Mesodermal cell (in vitro differentiated cells): ENCODE data around the gene CREB3L4.

ENCODE experiments used
- H3K27ac ChIP-seq: 2 replicates; pipeline ENCODE4 v1.7.0; 2013; ENCODE audit warnings: mild to moderate bottlenecking, low read depth, low read length, moderate library complexity; ENCODE audit not compliant: severe bottlenecking
- H3K36me3 ChIP-seq: 2 replicates; pipeline ENCODE4 v1.7.1; 2013; ENCODE audit warnings: mild to moderate bottlenecking, low read length, moderate library complexity; ENCODE audit not compliant: control insufficient read depth, insufficient read depth
- H3K4me1 ChIP-seq: one replicate; pipeline ENCODE4 v1.7.1; 2013; ENCODE audit warnings: mild to moderate bottlenecking, low read length; ENCODE audit not compliant: insufficient read depth, control insufficient read depth, poor library complexity, severe bottlenecking
- H3K4me3 ChIP-seq: 2 replicates; pipeline ENCODE4 v1.7.0; 2013; ENCODE audit warnings: low read length, control low read depth, mild to moderate bottlenecking; ENCODE audit not compliant: insufficient read depth, poor library complexity, severe bottlenecking; ENCODE audit errors: extremely low read depth
- H3K9me3 ChIP-seq: 2 replicates; pipeline ENCODE4 v1.7.1; 2013; ENCODE audit warnings: mild to moderate bottlenecking, low read length, moderate library complexity; ENCODE audit not compliant: control insufficient read depth
- WGBS, 2 experiments: methylation state at CpG; one replicate each; pipeline ENCODE4 v1.1.5; 2013; ENCODE audit warnings: missing lambda C conversion rate in 2 of 2; ENCODE audit not compliant: insufficient coverage in 2 of 2; 5-methylcytosine and 5-hydroxymethylcytosine counted together

The CREB3L4 gene

GRCh38 chr1:153928791-153929341 is 38.8 kb upstream of the CREB3L4 start:
- Histone ChIP-seq H3K4me1 (peaks cover 7% of the 10 kb centered on the region), H3K9me3 (no peaks in the 10 kb centered on the region), H3K4me3 (no peak overlapping the region), H3K36me3 (peaks cover 19% of the 10 kb centered on the region), H3K27ac (no peak overlapping the region)
- 80 to 83% methylated on average over 1 of the region's 4 CpGs for WGBS, 2 experiments

DNA sequence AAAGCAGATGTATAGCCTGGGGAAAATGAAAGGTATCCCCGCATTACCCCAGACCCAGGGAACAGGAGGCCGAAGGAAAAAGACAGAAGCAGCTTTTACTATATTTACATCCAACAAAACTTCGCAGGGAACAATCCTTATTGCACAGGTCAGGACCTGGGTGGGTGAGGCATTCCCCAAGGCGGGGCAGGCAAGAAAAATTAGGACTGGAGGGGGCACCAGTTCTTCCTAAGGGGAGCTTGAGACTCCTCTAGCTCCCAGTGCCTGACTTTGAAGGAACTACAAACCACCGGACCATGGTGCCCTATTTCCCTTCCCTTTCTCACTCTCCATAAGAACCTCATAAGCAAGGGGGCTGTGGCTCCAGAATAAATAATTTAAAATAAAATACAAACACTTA is 38.3 kb upstream of the CREB3L4 start:
- Histone ChIP-seq H3K36me3 (peaks cover 25% of the 10 kb centered on the region), H3K27ac (no peak overlapping the region), H3K4me3 (no peak overlapping the region), H3K9me3 (no peaks in the 10 kb centered on the region), H3K4me1 (peaks cover 7% of the 10 kb centered on the region)
- WGBS, 2 experiments: 80 to 90% methylated on average over 1 to 2 of the region's 5 CpGs

GRCh38 chr1:153929981-153930948 is 37.4 kb upstream of the CREB3L4 start:
- peaks cover 7% of the 10 kb centered on the region for H3K4me1 ChIP-seq
- no peak overlapping the region for H3K4me3 ChIP-seq
- no peak overlapping the region for H3K27ac ChIP-seq
- H3K9me3 ChIP-seq: no peaks in the 10 kb centered on the region
- peaks cover 31% of the 10 kb centered on the region for H3K36me3 ChIP-seq
- 98 to 99% methylated on average over 9 to 10 of the region's 14 CpGs for WGBS, 2 experiments

DNA sequence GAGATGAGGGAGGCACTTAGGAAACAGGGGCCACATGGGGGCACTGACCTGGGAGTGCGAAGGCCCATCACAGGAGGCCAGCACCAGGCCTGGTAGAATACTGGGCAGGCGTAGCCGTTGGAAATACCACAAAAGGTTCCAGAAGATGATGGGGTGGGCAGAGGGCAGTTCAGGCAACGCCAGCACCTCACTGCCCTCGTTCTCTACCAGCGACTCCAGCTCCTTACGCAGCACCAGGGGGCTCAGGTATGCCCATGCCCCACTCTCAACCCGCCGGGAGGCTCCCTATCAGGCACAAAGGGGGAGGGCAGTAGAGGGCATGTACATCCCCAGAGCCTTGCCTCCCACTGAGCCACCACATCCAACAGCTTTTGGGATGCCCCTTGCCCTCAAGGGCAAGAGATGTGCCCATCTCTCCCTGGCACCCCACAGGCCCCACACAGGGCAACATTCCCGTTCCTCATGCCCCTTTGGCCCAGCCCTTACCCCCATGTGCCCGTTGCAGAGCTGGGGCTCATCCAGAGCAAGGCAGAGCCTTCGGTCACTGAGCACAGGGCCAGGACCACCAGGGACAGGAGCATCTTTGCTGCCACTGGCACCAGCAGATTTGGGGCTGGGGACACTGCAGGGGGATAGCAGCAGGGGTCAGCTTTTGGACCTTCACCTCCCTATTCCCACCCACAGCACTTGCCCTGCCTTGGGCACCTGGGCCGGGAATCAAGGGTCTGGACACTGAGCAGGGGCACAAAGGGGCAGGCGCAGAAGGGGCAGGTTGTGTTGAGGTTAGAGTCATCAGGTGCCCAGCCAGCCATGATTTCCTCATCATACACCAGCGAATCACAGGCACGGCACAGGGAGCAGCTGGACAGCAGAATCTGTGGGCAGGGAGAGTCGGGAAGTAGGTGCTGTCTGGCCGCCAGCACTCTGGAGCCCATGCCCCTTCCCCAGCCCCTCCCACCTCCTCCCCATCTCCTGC is 35.3 kb upstream of the CREB3L4 start:
- Histone ChIP-seq H3K27ac (no peak overlapping the region), H3K36me3 (peaks cover 51% of the 10 kb centered on the region), H3K4me1 (peaks cover 7% of the 10 kb centered on the region), H3K9me3 (no peaks in the 10 kb centered on the region), H3K4me3 (no peak overlapping the region)
- WGBS, 2 experiments: 97 to 99% methylated on average over 10 to 13 of the region's 18 CpGs

- H3K4me3 ChIP-seq: no peak overlapping the region
- peaks cover 7% of the 10 kb centered on the region for H3K4me1 ChIP-seq
- H3K36me3 ChIP-seq: peaks cover 55% of the 10 kb centered on the region
- H3K9me3 ChIP-seq: no peaks in the 10 kb centered on the region
- 93 to 94% methylated on average over 5 to 8 of the region's 14 CpGs for WGBS, 2 experiments
- H3K27ac ChIP-seq: no peak overlapping the region
These were observed 34.3 kb upstream of the CREB3L4 start for GRCh38 chr1:153933430-153933829.

DNA sequence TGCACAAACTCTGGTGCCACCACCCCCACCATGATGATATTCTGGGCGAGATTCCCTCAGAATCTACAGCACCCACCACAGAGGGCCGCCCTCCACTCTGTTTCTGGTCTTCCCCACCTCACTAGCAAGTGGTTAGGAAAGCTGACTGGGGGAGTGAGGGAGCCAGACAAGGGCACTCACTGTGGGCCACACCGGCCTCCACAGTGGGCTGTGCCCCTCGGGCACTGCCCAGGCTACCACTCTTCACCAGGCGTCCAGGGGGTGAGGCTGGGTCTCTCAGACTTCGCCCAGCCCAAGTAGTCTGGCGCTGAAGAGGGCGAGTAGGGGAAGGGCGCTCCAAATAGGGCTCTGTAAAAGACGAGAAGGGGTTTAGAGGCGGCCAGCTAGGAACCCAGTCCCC is 33.7 kb upstream of the CREB3L4 start:
- WGBS, 2 experiments: 95% methylated on average over 8 to 10 of the region's 11 CpGs
- H3K36me3 ChIP-seq: peaks cover 57% of the 10 kb centered on the region
- H3K4me3 ChIP-seq: no peak overlapping the region
- H3K4me1 ChIP-seq: peaks cover 2% of the 10 kb centered on the region
- H3K9me3 ChIP-seq: no peaks in the 10 kb centered on the region
- no peak overlapping the region for H3K27ac ChIP-seq

- 94 to 96% methylated on average over 7 to 8 of the region's 9 CpGs for WGBS, 2 experiments
- H3K36me3 ChIP-seq: peaks cover 64% of the 10 kb centered on the region
These were observed 33.0 kb upstream of the CREB3L4 start for GRCh38 chr1:153934746-153935145.

DNA sequence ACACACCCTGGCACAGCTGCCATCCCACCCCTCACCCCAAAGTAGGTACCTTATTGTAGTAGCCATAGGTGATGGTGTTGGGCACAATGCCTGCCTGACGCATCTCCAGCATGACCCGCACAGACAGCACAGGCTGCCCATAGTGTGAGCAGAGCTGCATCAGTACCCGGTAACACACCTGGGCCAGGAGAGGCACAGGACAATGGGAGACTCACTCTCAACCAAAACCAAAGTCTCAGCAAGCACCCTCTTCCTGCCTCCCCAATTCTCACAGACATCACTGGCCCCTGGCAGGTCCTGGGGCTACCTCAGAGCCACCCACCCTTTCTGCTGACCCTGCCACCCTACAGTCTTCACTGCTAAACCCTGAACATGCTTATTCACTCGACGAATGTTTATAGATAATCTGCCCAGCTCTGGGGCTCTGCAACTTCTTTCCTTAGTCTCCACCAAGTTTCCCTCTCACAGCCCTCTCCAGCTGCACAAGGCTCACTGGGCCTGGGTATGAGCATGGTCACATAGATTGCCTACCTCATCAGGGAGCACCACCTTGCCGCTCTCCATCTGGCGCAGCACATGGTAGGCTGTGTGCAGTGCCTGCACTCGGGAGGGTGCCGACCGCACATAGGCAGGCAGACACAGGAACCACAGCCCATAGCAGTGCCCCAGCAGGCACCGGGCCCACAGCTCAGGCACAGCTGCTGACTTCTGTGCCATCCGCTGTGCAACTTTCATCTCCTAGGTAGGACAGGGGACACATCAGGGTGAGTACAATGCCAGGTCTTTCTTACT is 31.5 kb upstream of the CREB3L4 start:
- H3K4me1 ChIP-seq: no peaks in the 10 kb centered on the region
- H3K4me3 ChIP-seq: no peak overlapping the region
- H3K27ac ChIP-seq: no peak overlapping the region
- peaks cover 76% of the 10 kb centered on the region for H3K36me3 ChIP-seq
- no peaks in the 10 kb centered on the region for H3K9me3 ChIP-seq
- whole genome bisulfite sequencing, 2 experiments: 93 to 98% methylated on average over 12 of the region's 12 CpGs

More at GRCh38 chr1:153934746-153935145, 33.0 kb upstream of the CREB3L4 start:
- Histone ChIP-seq H3K27ac (no peak overlapping the region), H3K4me1 (no peaks in the 10 kb centered on the region), H3K4me3 (no peak overlapping the region), H3K9me3 (no peaks in the 10 kb centered on the region)

GRCh38 chr1:153937331-153937730 is 30.4 kb upstream of the CREB3L4 start:
- 98% methylated on average over 10 of the region's 10 CpGs for WGBS, 2 experiments
- H3K9me3 ChIP-seq: no peaks in the 10 kb centered on the region
- no peaks in the 10 kb centered on the region for H3K4me1 ChIP-seq
- no peak overlapping the region for H3K4me3 ChIP-seq
- no peak overlapping the region for H3K27ac ChIP-seq
- H3K36me3 ChIP-seq: peaks cover 85% of the 10 kb centered on the region

- peaks cover 84% of the 10 kb centered on the region for H3K36me3 ChIP-seq
- 100% methylated on average over 3 of the region's 3 CpGs; no CpG with 5 or more reads in 1 of the 2 experiments for WGBS, 2 experiments
- H3K27ac ChIP-seq: no peak overlapping the region
- no peak overlapping the region for H3K4me3 ChIP-seq
- H3K4me1 ChIP-seq: no peaks in the 10 kb centered on the region
- no peaks in the 10 kb centered on the region for H3K9me3 ChIP-seq
These were observed 28.7 kb upstream of the CREB3L4 start for GRCh38 chr1:153938996-153939395.
